ENCODE data around the gene TTC17. TPM values are rescaled to one million over a fixed set of nuclear protein-coding genes. Genes with fewer than 3 reads are reported as not detected.
"Not testable (repeated sequence)": the region's sequence is repeated elsewhere in the genome, so short reads cannot be mapped to it uniquely, and the experiment has no call there.

Gene TTC17
- total RNA-seq, 1 experiment from 2014 or later, result 92.7 TPM

GRCh38 chr11:43396617-43397016, 37.9 kb downstream of the TTC17 start:
- no TSS peak for BruUV-seq (replicated peaks)
- no peak for TF ChIP-seq CTCF (IDR thresholded peaks at IDR 0.05; ENCODE audit: unreplicated experiment)
- POLR2A ChIA-PET, result interaction anchor here (0.8 kb wide), 1 partner anchor 23 kb away, joined by 3 read pairs; no protein-coding TSS in a partner anchor
- Mint-ChIP-seq H3K36me3 (ENCODE audit: insufficient read depth, unreplicated experiment) (peaks cover 72% of the 10 kb centered on the region), H3K4me3 (ENCODE audit: unreplicated experiment) (no peak overlapping the region), H3K27ac (ENCODE audit: low read depth, unreplicated experiment) (no peak overlapping the region), H3K27me3 (ENCODE audit: insufficient read depth, unreplicated experiment) (no peaks in the 10 kb centered on the region), H3K9me3 (ENCODE audit: unreplicated experiment) (no peaks in the 10 kb centered on the region), H3K4me1 (ENCODE audit: insufficient read depth, unreplicated experiment) (no peaks in the 10 kb centered on the region)
- DNase-seq (ENCODE audit: unreplicated experiment), result no peak
- intact Hi-C loops (cut with micrococcal nuclease), result loop anchor here (2.0 kb wide), 1 partner anchor 72 kb away; no protein-coding TSS in a partner anchor
- CTCF ChIA-PET, result interaction anchor here (0.6 to 1.0 kb wide), 3 partner anchors 21 to 1265 kb away, joined by 3 to 6 read pairs (median 3); no protein-coding TSS in a partner anchor

GRCh38 chr11:43397251-43397650, 38.5 kb downstream of the TTC17 start:
- Mint-ChIP-seq H3K9me3 (ENCODE audit: unreplicated experiment) (no peaks in the 10 kb centered on the region), H3K36me3 (ENCODE audit: insufficient read depth, unreplicated experiment) (peaks cover 73% of the 10 kb centered on the region), H3K4me3 (ENCODE audit: unreplicated experiment) (no peak overlapping the region), H3K4me1 (ENCODE audit: insufficient read depth, unreplicated experiment) (no peaks in the 10 kb centered on the region), H3K27ac (ENCODE audit: low read depth, unreplicated experiment) (no peak overlapping the region), H3K27me3 (ENCODE audit: insufficient read depth, unreplicated experiment) (no peaks in the 10 kb centered on the region)
- BruUV-seq (replicated peaks), result no TSS peak
- no peak for DNase-seq (ENCODE audit: unreplicated experiment)
- no peak for TF ChIP-seq CTCF (IDR thresholded peaks at IDR 0.05; ENCODE audit: unreplicated experiment)
- POLR2A ChIA-PET, result interaction anchor here (0.8 kb wide), 1 partner anchor 24 kb away, joined by 3 read pairs; no protein-coding TSS in a partner anchor
- intact Hi-C loops (cut with micrococcal nuclease), result loop anchor here (2.0 kb wide), 1 partner anchor 72 kb away; no protein-coding TSS in a partner anchor
- CTCF ChIA-PET, result interaction anchor here (0.6 to 1.0 kb wide), 4 partner anchors 21 to 1266 kb away, joined by 3 to 6 read pairs (median 4); no protein-coding TSS in a partner anchor

GRCh38 chr11:43399983-43400630, 41.4 kb downstream of the TTC17 start:
- BruUV-seq (replicated peaks), result no TSS peak
- ChIA-PET CTCF (interaction anchor here (0.7 to 1.4 kb wide), 2 partner anchors 20 to 167 kb away, joined by 3 read pairs; no protein-coding TSS in a partner anchor), POLR2A (interaction anchor here (0.6 kb wide), 1 partner anchor 142 kb away, joined by 3 read pairs; no protein-coding TSS in a partner anchor)
- no peaks in the 10 kb centered on the region for H3K27me3 Mint-ChIP-seq (ENCODE audit: insufficient read depth, unreplicated experiment)
- H3K4me3 Mint-ChIP-seq (ENCODE audit: unreplicated experiment), result no peak overlapping the region
- H3K36me3 Mint-ChIP-seq (ENCODE audit: insufficient read depth, unreplicated experiment), result peaks cover 80% of the 10 kb centered on the region
- no peak for TF ChIP-seq CTCF (IDR thresholded peaks at IDR 0.05; ENCODE audit: unreplicated experiment)
- H3K4me1 Mint-ChIP-seq (ENCODE audit: insufficient read depth, unreplicated experiment), result no peaks in the 10 kb centered on the region
- DNase-seq (ENCODE audit: unreplicated experiment), result no peak
- H3K9me3 Mint-ChIP-seq (ENCODE audit: unreplicated experiment), result no peaks in the 10 kb centered on the region
- no peak overlapping the region for H3K27ac Mint-ChIP-seq (ENCODE audit: low read depth, unreplicated experiment)
- intact Hi-C loops (cut with micrococcal nuclease), result no loop called here

- no peaks in the 10 kb centered on the region for H3K4me1 Mint-ChIP-seq (ENCODE audit: insufficient read depth, unreplicated experiment)
- POLR2A ChIA-PET, result no interaction called here
- CTCF ChIA-PET, result interaction anchor here (0.6 to 1.4 kb wide), 2 partner anchors 104 to 166 kb away, joined by 3 read pairs; no protein-coding TSS in a partner anchor
- H3K36me3 Mint-ChIP-seq (ENCODE audit: insufficient read depth, unreplicated experiment), result peaks cover 86% of the 10 kb centered on the region
- TF ChIP-seq CTCF (IDR thresholded peaks at IDR 0.05; ENCODE audit: unreplicated experiment), result no peak
- H3K4me3 Mint-ChIP-seq (ENCODE audit: unreplicated experiment), result no peak overlapping the region
- no TSS peak for BruUV-seq (replicated peaks)
- DNase-seq (ENCODE audit: unreplicated experiment), result no peak
- intact Hi-C loops (cut with micrococcal nuclease), result no loop called here
- no peak overlapping the region for H3K27ac Mint-ChIP-seq (ENCODE audit: low read depth, unreplicated experiment)
- H3K9me3 Mint-ChIP-seq (ENCODE audit: unreplicated experiment), result no peaks in the 10 kb centered on the region
- no peaks in the 10 kb centered on the region for H3K27me3 Mint-ChIP-seq (ENCODE audit: insufficient read depth, unreplicated experiment)
These were observed 42.5 kb downstream of the TTC17 start for GRCh38 chr11:43401252-43401651.

GRCh38 chr11:43401811-43402210, 43.1 kb downstream of the TTC17 start:
- H3K27me3 Mint-ChIP-seq (ENCODE audit: insufficient read depth, unreplicated experiment); BruUV-seq (replicated peaks); DNase-seq (ENCODE audit: unreplicated experiment); H3K9me3 Mint-ChIP-seq (ENCODE audit: unreplicated experiment); H3K27ac Mint-ChIP-seq (ENCODE audit: low read depth, unreplicated experiment); H3K4me1 Mint-ChIP-seq (ENCODE audit: insufficient read depth, unreplicated experiment); H3K4me3 Mint-ChIP-seq (ENCODE audit: unreplicated experiment); intact Hi-C loops (cut with micrococcal nuclease); POLR2A ChIA-PET: not testable (repeated sequence)
- CTCF ChIA-PET, result interaction anchor here (0.6 to 0.7 kb wide), 2 partner anchors 12 to 103 kb away, joined by 3 read pairs; no protein-coding TSS in a partner anchor
- H3K36me3 Mint-ChIP-seq (ENCODE audit: insufficient read depth, unreplicated experiment), result peaks cover 85% of the 10 kb centered on the region

All from MCF 10A (cell line).